ENCODE data around the gene CD3G.
"Not testable (repeated sequence)": the region's sequence is repeated elsewhere in the genome, so short reads cannot be mapped to it uniquely, and the experiment has no call there.

CD3G gene

GRCh38 chr11:118343981-118344515, at the start of gene CD3G:
TSS of gene CD3G (plus strand) at chr11:118344344. CDS start at chr11:118344424, 80 bp downstream.
- DNase-seq (ENCODE audit: low spot score) = no peak

GRCh38 chr11:118295199-118295598, 48.9 kb upstream of the CD3G start:
- peak; percentile 17 for DNase-seq (ENCODE audit: low spot score)

- peak; percentile 34 for DNase-seq (ENCODE audit: low spot score)
Observed at GRCh38 chr11:118295815-118296454, 48.2 kb upstream of the CD3G start.

GRCh38 chr11:118301600-118302195, 42.4 kb upstream of the CD3G start:
- no peak for DNase-seq (ENCODE audit: low spot score)

- DNase-seq (ENCODE audit: low spot score) = no peak
Observed at GRCh38 chr11:118304227-118304567, 39.9 kb upstream of the CD3G start.

- DNase-seq (ENCODE audit: low spot score) = no peak
Observed at GRCh38 chr11:118304568-118305248, 39.4 kb upstream of the CD3G start, which contains the start of gene CD3E. TSS of gene CD3E (plus strand) at chr11:118304730. CDS start at chr11:118304953, 223 bp downstream.

GRCh38 chr11:118305726-118306125, 38.4 kb upstream of the CD3G start:
- DNase-seq (ENCODE audit: low spot score) = no peak

- no peak for DNase-seq (ENCODE audit: low spot score)
Observed at GRCh38 chr11:118306556-118306955, 37.6 kb upstream of the CD3G start.

GRCh38 chr11:118308995-118309528, 35.1 kb upstream of the CD3G start:
- DNase-seq (ENCODE audit: low spot score) = not testable (repeated sequence)

- no peak for DNase-seq (ENCODE audit: low spot score)
Observed at GRCh38 chr11:118310271-118310670, 33.9 kb upstream of the CD3G start.

- DNase-seq (ENCODE audit: low spot score) = no peak
Observed at GRCh38 chr11:118310781-118311485, 33.2 kb upstream of the CD3G start.

- no peak for DNase-seq (ENCODE audit: low spot score)
Observed at GRCh38 chr11:118311518-118311917, 32.6 kb upstream of the CD3G start.

GRCh38 chr11:118312328-118312727, 31.8 kb upstream of the CD3G start:
- no peak for DNase-seq (ENCODE audit: low spot score)

- no peak for DNase-seq (ENCODE audit: low spot score)
Observed at GRCh38 chr11:118313242-118313641, 30.9 kb upstream of the CD3G start.

- DNase-seq (ENCODE audit: low spot score) = no peak
Observed at GRCh38 chr11:118314988-118315411, 29.1 kb upstream of the CD3G start.

GRCh38 chr11:118318124-118318523, 26.0 kb upstream of the CD3G start:
- DNase-seq (ENCODE audit: low spot score) = peak; percentile 54

GRCh38 chr11:118318581-118319336, 25.4 kb upstream of the CD3G start:
- DNase-seq (ENCODE audit: low spot score) = no peak

- DNase-seq (ENCODE audit: low spot score) = no peak
Observed at GRCh38 chr11:118319337-118319707, 24.8 kb upstream of the CD3G start.

- DNase-seq (ENCODE audit: low spot score) = no peak
Observed at GRCh38 chr11:118320515-118320914, 23.6 kb upstream of the CD3G start.

- no peak for DNase-seq (ENCODE audit: low spot score)
Observed at GRCh38 chr11:118321386-118322082, 22.6 kb upstream of the CD3G start.

- no peak for DNase-seq (ENCODE audit: low spot score)
Observed at GRCh38 chr11:118322721-118323120, 21.4 kb upstream of the CD3G start.
